HepG2 (cell line): ENCODE measurements around the gene COMMD1. TPM values are rescaled to one million over a fixed set of nuclear protein-coding genes. Genes with fewer than 3 reads are reported as not detected.

Experiments used
- ATAC-seq: fragments of 200-7000 bp; cut with Tn5 transposase; 3 replicates; pipeline ENCODE4 v1.9.1; 2020; ENCODE audit warnings: mild to moderate bottlenecking, moderate library complexity
- BruUV-seq: library from RNA; stranded (reverse); fragments of 400-500 nt; replicated peaks from 2 replicates; lab custom pipeline; 2021; lab: Mats Ljungman, UMichigan
- CTCF ChIA-PET: fragments of 300-600 bp; formaldehyde crosslinking; extraction: SDS; loops from one replicate; lab custom pipeline; 2021; ENCODE audit warnings: low total read pairs, inconsistent platforms, low intra/inter-chr PET ratio; lab: Yijun Ruan, JAX
- POLR2A ChIA-PET: fragments of 350-600 bp; sonication (Branson Sonifier 250); formaldehyde crosslinking; loops from one replicate; lab custom pipeline; 2020; ENCODE audit warnings: antibody characterized with exemption, inconsistent platforms; lab: Yijun Ruan, JAX
- DNase-seq: peaks from one replicate; pipeline ENCODE4 v3.0.0-alpha.2; 2015; ENCODE audit warnings: low spot score
- FAIRE-seq: peaks from 3 replicates; lab custom pipeline; 2011; peaks lifted over from hg19 to GRCh38; lab: Jason Lieb, UNC
- H2AFZ ChIP-seq: one replicate; pipeline ENCODE4 v1.6.1; 2011; ENCODE audit warnings: low read length, inconsistent platforms
- H3K27ac ChIP-seq: fragments of 300-600 bp; 3 replicates; pipeline ENCODE4 v1.8.0; 2011; ENCODE audit warnings: mixed run types, mild to moderate bottlenecking, mixed read lengths, low read length, inconsistent platforms; ENCODE audit not compliant: insufficient read depth; ENCODE audit errors: extremely low read length
- H3K27me3 ChIP-seq, 2 experiments: fragments of 200-600 bp in 1 of 2; 2 replicates in 1 of 2; 3 replicates in 1 of 2; pipeline versions ENCODE4 v1.6.0 to v1.8.0; 2011; ENCODE audit warnings: low read length in 2 of 2, mild to moderate bottlenecking in 2 of 2, moderate library complexity in 2 of 2, inconsistent platforms in 1 of 2; ENCODE audit not compliant: insufficient read depth in 2 of 2, control insufficient read depth in 1 of 2
- H3K36me3 ChIP-seq, 2 experiments: fragments of 200-600 bp in 1 of 2; replicated peaks in 1 of 2; 2 replicates in 1 of 2; 3 replicates in 1 of 2; pipeline versions ENCODE4 v1.5.1 to v1.8.0; 2011; ENCODE audit warnings: low read length in 2 of 2, inconsistent platforms in 1 of 2; ENCODE audit not compliant: insufficient read depth in 2 of 2, control insufficient read depth in 1 of 2
- H3K4me1 ChIP-seq: 2 replicates; pipeline ENCODE4 v1.5.1; 2012; ENCODE audit warnings: low read length, inconsistent platforms; ENCODE audit not compliant: insufficient read depth
- H3K4me2 ChIP-seq: 2 replicates; pipeline ENCODE4 v1.6.0; 2011; ENCODE audit warnings: low read depth, low read length, inconsistent platforms
- H3K4me3 ChIP-seq, 3 experiments: fragments of 200-600 bp in 1 of 3; sonication (generic), shearing (Covaris generic) in 1 of 3; replicated peaks in 1 of 3; 2 replicates each; pipeline ENCODE4 v1.5.1; 2011 to 2016; ENCODE audit warnings: low read length in 3 of 3, inconsistent platforms in 2 of 3, low read depth in 2 of 3, mild to moderate bottlenecking in 2 of 3, control low read depth in 1 of 3, mixed read lengths in 1 of 3; ENCODE audit not compliant: insufficient read depth in 1 of 3
- H3K79me2 ChIP-seq: one replicate; pipeline ENCODE4 v1.6.1; 2011; ENCODE audit warnings: low read length, inconsistent platforms; ENCODE audit not compliant: insufficient read depth
- H3K9ac ChIP-seq: 2 replicates; pipeline ENCODE4 v1.6.0; 2011; ENCODE audit warnings: mild to moderate bottlenecking, low read depth, low read length, inconsistent platforms; ENCODE audit not compliant: insufficient read depth
- H3K9me3 ChIP-seq: 2 replicates; pipeline ENCODE4 v1.5.1; 2012; ENCODE audit warnings: mild to moderate bottlenecking, low read length
- H4K20me1 ChIP-seq: 2 replicates; pipeline ENCODE4 v1.6.0; 2011; ENCODE audit warnings: inconsistent platforms, mild to moderate bottlenecking, low read length, moderate library complexity; ENCODE audit not compliant: insufficient read depth
- BHLHE40 ChIP-seq: IDR thresholded peaks from 2 replicates; pipeline ENCODE4 v1.6.1; 2011; ENCODE audit warnings: low read length, improper control_type of control experiment
- HMG20A ChIP-seq: IDR thresholded peaks from 2 replicates; pipeline ENCODE4 v1.6.1; 2016; ENCODE audit warnings: borderline replicate concordance
- HOXA7 ChIP-seq: sonication (generic); formaldehyde crosslinking; IDR thresholded peaks from 2 replicates; pipeline ENCODE4 v1.8.1; 2022; ENCODE audit warnings: mild to moderate bottlenecking, missing genetic modification reagents, moderate library complexity
- POLR2G ChIP-seq: fragments of 200-400 bp; formaldehyde crosslinking; IDR thresholded peaks from 2 replicates; pipeline ENCODE4 v1.6.1; 2018; ENCODE audit warnings: mild to moderate bottlenecking, low read depth, low read length, moderate library complexity
- TP53 ChIP-seq: sonication (generic); formaldehyde crosslinking; conservative IDR thresholded peaks from 2 replicates; pipeline ENCODE4 v1.4.0; 2020; ENCODE audit warnings: missing genetic modification reagents
- ZNF121 ChIP-seq: sonication (generic); formaldehyde crosslinking; IDR thresholded peaks from 2 replicates; pipeline ENCODE4 v1.5.0; 2020; ENCODE audit warnings: mild to moderate bottlenecking, missing genetic modification reagents
- ZNF136 ChIP-seq: sonication (generic); formaldehyde crosslinking; IDR thresholded peaks from 2 replicates; pipeline ENCODE4 v1.8.1; 2022; ENCODE audit warnings: low read depth, mild to moderate bottlenecking, moderate library complexity, missing genetic modification reagents
- WGBS: methylation state at CpG from one replicate; pipeline ENCODE4 v1.1.6; 2017; ENCODE audit warnings: low lambda C conversion rate; 5-methylcytosine and 5-hydroxymethylcytosine counted together
- in situ Hi-C: cut with HindIII; loops from 2 replicates; pipeline ENCODE4 v1.10.0; 2017; ENCODE audit warnings: low pct_unique_long_range_greater_than_20kb; ENCODE audit not compliant: extremely low pct_ligation_motif_present
- intact Hi-C: fragments of 100-400 bp; cut with micrococcal nuclease; formaldehyde crosslinking; loops from one replicate; pipeline ENCODE4 v1.10.0; 2022; ENCODE audit not compliant: unreplicated experiment
- polyA plus RNA-seq, 8 experiments: library from polyadenylated mRNA; depleted of rRNA in 3 of 8; stranded (reverse) in 7 of 8; unstranded in 1 of 8; fragments of >200 nt; fragmentation: Illumina TruSeq in 4 of 8; extraction: Trizol in 4 of 8; gene quantifications; 2 replicates each; pipeline versions ENCODE4 v1.2.1 to v1.2.3, GENCODE V29; 2011 to 2016; ENCODE audit warnings: low read depth in 4 of 8, missing spikeins in 1 of 8, mixed read lengths in 1 of 8; ENCODE audit not compliant: insufficient read depth in 1 of 8
- total RNA-seq, 5 experiments: library from RNA; depleted of rRNA; stranded (reverse); fragments of >200 nt; fragmentation: Illumina TruSeq; extraction: Trizol; gene quantifications; 2 replicates each; pipeline ENCODE4 v1.2.3, GENCODE V29; 2016; ENCODE audit warnings: low read depth in 1 of 5
- TF ChIP-seq, protein P1 (sequence below): sonication (generic); formaldehyde crosslinking; IDR thresholded peaks from 2 replicates; pipeline ENCODE4 v1.5.0; 2020; ENCODE audit warnings: mild to moderate bottlenecking, missing genetic modification reagents
- TF ChIP-seq, protein P2 (sequence below): sonication (generic); formaldehyde crosslinking; IDR thresholded peaks from 2 replicates; pipeline ENCODE4 v1.5.0; 2020; ENCODE audit warnings: missing genetic modification reagents

Gene COMMD1
- total and polyA plus RNA-seq, 2 of the 13 experiments (the other 11 are each of a cell fraction or from before 2014, with no cell fraction given), result 25.7 to 105 TPM

DNA sequence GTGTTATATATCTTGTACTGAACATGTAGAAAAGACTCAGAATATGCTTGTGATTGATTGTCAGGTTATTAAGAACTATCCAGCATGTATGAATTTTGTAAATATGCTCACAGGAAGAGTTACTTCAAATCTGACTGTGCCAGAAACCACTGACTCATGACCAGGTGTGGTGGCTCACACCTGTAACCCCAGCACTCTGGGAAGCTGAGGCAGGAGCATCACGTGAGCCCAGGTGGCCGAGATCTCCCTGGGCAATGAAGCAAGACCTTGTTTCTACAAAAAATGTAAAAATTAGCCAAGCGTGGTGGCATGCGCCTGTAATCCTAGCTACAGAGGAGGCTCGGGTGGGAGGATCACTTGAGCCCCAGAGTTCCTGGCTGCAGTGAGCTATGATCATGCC is 126.6 kb downstream of the COMMD1 start:
- no peaks in the 10 kb centered on the region for H3K79me2 ChIP-seq
- no peak overlapping the region for H3K9ac ChIP-seq
- H3K4me2 ChIP-seq, result no peak overlapping the region
- ATAC-seq (no peak), DNase-seq (no peak), FAIRE-seq (no peak)
- no peaks in the 10 kb centered on the region for H4K20me1 ChIP-seq
- in situ Hi-C loops (no loop called here), intact Hi-C loops (no loop called here)
- TF ChIP-seq, protein P1, sequence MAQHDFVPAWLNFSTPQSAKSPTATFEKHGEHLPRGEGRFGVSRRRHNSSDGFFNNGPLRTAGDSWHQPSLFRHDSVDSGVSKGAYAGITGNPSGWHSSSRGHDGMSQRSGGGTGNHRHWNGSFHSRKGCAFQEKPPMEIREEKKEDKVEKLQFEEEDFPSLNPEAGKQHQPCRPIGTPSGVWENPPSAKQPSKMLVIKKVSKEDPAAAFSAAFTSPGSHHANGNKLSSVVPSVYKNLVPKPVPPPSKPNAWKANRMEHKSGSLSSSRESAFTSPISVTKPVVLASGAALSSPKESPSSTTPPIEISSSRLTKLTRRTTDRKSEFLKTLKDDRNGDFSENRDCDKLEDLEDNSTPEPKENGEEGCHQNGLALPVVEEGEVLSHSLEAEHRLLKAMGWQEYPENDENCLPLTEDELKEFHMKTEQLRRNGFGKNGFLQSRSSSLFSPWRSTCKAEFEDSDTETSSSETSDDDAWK (CRISPR knock-in tag), result no peak
- TF ChIP-seq BHLHE40 (no peak), TP53 (CRISPR knock-in tag) (no peak), POLR2G (no peak), ZNF121 (no peak), ZNF136 (no peak), HMG20A (CRISPR knock-in tag) (no peak), HOXA7 (CRISPR knock-in tag) (no peak)
- TF ChIP-seq, protein P2, sequence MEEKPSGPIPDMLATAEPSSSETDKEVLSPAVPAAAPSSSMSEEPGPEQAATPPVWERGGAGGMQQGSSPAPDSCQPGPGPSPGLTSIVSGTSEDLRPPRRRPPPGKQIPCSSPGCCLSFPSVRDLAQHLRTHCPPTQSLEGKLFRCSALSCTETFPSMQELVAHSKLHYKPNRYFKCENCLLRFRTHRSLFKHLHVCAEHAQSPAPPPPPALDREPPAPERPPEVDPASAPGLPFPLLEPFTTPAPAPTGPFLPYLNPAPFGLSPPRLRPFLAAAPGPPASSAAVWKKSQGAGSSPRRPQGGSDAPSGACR, result no peak
- ChIA-PET CTCF (no interaction called here), POLR2A (no interaction called here)
- H3K4me3 ChIP-seq, result no peak overlapping the region
- peaks cover 13% of the 10 kb centered on the region for H3K4me1 ChIP-seq
- no peaks in the 10 kb centered on the region for H3K27me3 ChIP-seq
- no TSS peak for BruUV-seq
- H3K27ac ChIP-seq, result no peak overlapping the region
- 97% methylated on average over 5 of the region's 5 CpGs for WGBS
- H3K9me3 ChIP-seq, result no peaks in the 10 kb centered on the region
- no peaks in the 10 kb centered on the region for H3K36me3 ChIP-seq
- H2AFZ ChIP-seq, result no peak overlapping the region
